Pancreas (tissue), 10 donors: ENCODE results near the gene GRK4. TPM values are rescaled to one million over a fixed set of nuclear protein-coding genes. Genes with fewer than 3 reads are reported as not detected.
A peak's percentile ranks its signal among the peaks of the same experiment; 100 is the strongest.
"Not testable (repeated sequence)": the region's sequence is repeated elsewhere in the genome, so short reads cannot be mapped to it uniquely, and the experiment has no call there.

Experiments used
- ATAC-seq, 4 donors: fragments of 200-7000 bp; cut with Tn5 transposase; one replicate each; pipeline versions ENCODE4 v1.8.0 to v1.9.1; 2020; ENCODE audit warnings: mild to moderate bottlenecking in 4 of 4, moderate library complexity in 4 of 4
- DNase-seq, 6 donors: peaks; one replicate each; pipeline ENCODE4 v3.0.0-alpha.2; 2020
- FAIRE-seq: peaks from 2 replicates; lab custom pipeline; 2012; peaks lifted over from hg19 to GRCh38; lab: Jason Lieb, UNC
- H3K27ac ChIP-seq, 4 donors: fragments of 200-600 bp; sonication (generic); 1 replicate in 3 of 4; 2 replicates in 1 of 4; pipeline versions ENCODE4 v1.5.0 to v1.8.0; 2020
- H3K27me3 ChIP-seq, 4 donors: fragments of 200-600 bp; one replicate each; pipeline ENCODE4 v1.8.0; 2021
- H3K36me3 ChIP-seq, 3 donors: fragments of 200-600 bp; sonication (generic) in 1 of 3; one replicate each; pipeline versions ENCODE4 v1.5.0 to v1.8.0; 2020 to 2021
- H3K4me1 ChIP-seq, 3 donors: fragments of 200-600 bp; one replicate each; pipeline ENCODE4 v1.8.0; 2021
- H3K4me3 ChIP-seq, 4 donors: fragments of 200-600 bp; sonication (generic) in 2 of 4; one replicate each; pipeline versions ENCODE4 v1.5.0 to v1.8.0; 2020 to 2021
- H3K9me3 ChIP-seq, 4 donors: fragments of 200-600 bp; one replicate each; pipeline ENCODE4 v1.8.0; 2021
- CTCF ChIP-seq, 4 donors: fragments of 200-600 bp; sonication (generic) in 3 of 4; IDR thresholded peaks; one replicate each; pipeline versions ENCODE4 v1.5.0 to v1.8.0; 2021; ENCODE audit warnings: antibody characterized with exemption in 4 of 4
- WGBS, 2 donors: extraction: QIAGEN DNeasy Blood & Tissue Kit; methylation state at CpG; one replicate each; pipeline ENCODE4 v1.1.7; 2013; 5-methylcytosine and 5-hydroxymethylcytosine counted together
- intact Hi-C, 3 donors: fragments of 100-400 bp; cut with DNase I; formaldehyde crosslinking; loops; one replicate each; pipeline versions ENCODE4 v1.11.1 to v1.14.2; 2022
- polyA plus RNA-seq, 2 donors: library from polyadenylated mRNA; stranded (reverse); fragments of 200-250 nt; gene quantifications; one replicate each; pipeline ENCODE4 v1.2.3, GENCODE V29; 2013
- total RNA-seq, 6 donors: library from RNA; stranded (reverse); fragmentation: NEBNext Ultra II Directional in 4 of 6; extraction: Animal tissue kit (Norgen Biotek cat#: 25700) in 4 of 6; gene quantifications; one replicate each; pipeline versions ENCODE4 v1.2.1 to v1.2.4, GENCODE V29; 2021 to 2023
- donor health status: healthy with polysubstance abuse.
- donor health status: DM: no; HTN: no; CAD: no; lungs with moderate emphysema.
- donor health status: DM: no; HTN: no; CAD: no.
- donor health status: control.
- donor health status: control.
- donor health status: Bipolar disorder and iron deficiency.
- donor health status: DM: yes; HTN: yes; CAD: no.
- donor health status: DM: no; HTN: no; CAD: no.
- donor health status: DM: no; HTN: no; CAD: no.
- donor health status: DM: yes; HTN: yes; CAD: no.

The GRK4 gene
- total and polyA plus RNA-seq, 8 donors = 4.6 to 9.7 (median 5.7) TPM

- DNase-seq (no peak), FAIRE-seq (no peak), ATAC-seq (peak in 2 of 4 donors; percentile 45)
- intact Hi-C loops = loop anchor here in 1 of 3 donors (10.0 kb wide), 1 partner anchor 57 kb away; no protein-coding TSS in a partner anchor
- H3K27ac ChIP-seq = no peak overlapping the region
- WGBS, 2 donors = 86 to 87% methylated on average over 14 of the region's 14 CpGs
- H3K27me3 ChIP-seq = no peaks in the 10 kb centered on the region
- H3K36me3 ChIP-seq = no peaks in the 10 kb centered on the region
- H3K4me3 ChIP-seq = no peak overlapping the region
- no peaks in the 10 kb centered on the region for H3K9me3 ChIP-seq
- no peaks in the 10 kb centered on the region for H3K4me1 ChIP-seq
- TF ChIP-seq CTCF (IDR thresholded peaks at IDR 0.05) = no peak
Observed at GRCh38 chr4:2977211-2978088, 14.1 kb downstream of the GRK4 start.

- intact Hi-C loops = no loop called here
- Histone ChIP-seq H3K9me3 (no peaks in the 10 kb centered on the region), H3K4me1 (no peaks in the 10 kb centered on the region), H3K27me3 (no peaks in the 10 kb centered on the region), H3K36me3 (no peaks in the 10 kb centered on the region), H3K4me3 (no peak overlapping the region), H3K27ac (no peak overlapping the region)
- ATAC-seq = no peak
- TF ChIP-seq CTCF (IDR thresholded peaks at IDR 0.05) = no peak
- 92 to 93% methylated on average over 4 of the region's 4 CpGs for WGBS, 2 donors
- FAIRE-seq = no peak
- no peak for DNase-seq
Observed at GRCh38 chr4:2981256-2981819, 18.0 kb downstream of the GRK4 start.

GRCh38 chr4:2982012-2982411 is 18.6 kb downstream of the GRK4 start:
- intact Hi-C loops = no loop called here
- Histone ChIP-seq H3K9me3 (no peaks in the 10 kb centered on the region), H3K4me1 (no peaks in the 10 kb centered on the region), H3K4me3 (no peak overlapping the region), H3K27me3 (no peaks in the 10 kb centered on the region), H3K36me3 (no peaks in the 10 kb centered on the region), H3K27ac (no peak overlapping the region)
- no peak for ATAC-seq
- 94 to 96% methylated on average over 4 of the region's 4 CpGs for WGBS, 2 donors
- DNase-seq = no peak
- no peak for FAIRE-seq
- TF ChIP-seq CTCF (IDR thresholded peaks at IDR 0.05) = no peak

- ATAC-seq, H3K27ac ChIP-seq, H3K36me3 ChIP-seq, H3K4me3 ChIP-seq, H3K27me3 ChIP-seq, DNase-seq, FAIRE-seq, H3K4me1 ChIP-seq, H3K9me3 ChIP-seq, intact Hi-C loops: not testable (repeated sequence)
- 89 to 93% methylated on average over 7 of the region's 7 CpGs for WGBS, 2 donors
Observed at GRCh38 chr4:2983715-2984114, 20.3 kb downstream of the GRK4 start.

- ATAC-seq = no peak
- H3K27ac ChIP-seq = no peak overlapping the region
- DNase-seq = no peak
- TF ChIP-seq CTCF (IDR thresholded peaks at IDR 0.05) = no peak
- H3K4me3 ChIP-seq = no peak overlapping the region
- no peaks in the 10 kb centered on the region for H3K9me3 ChIP-seq
- H3K27me3 ChIP-seq = no peaks in the 10 kb centered on the region
- intact Hi-C loops = no loop called here
- no peaks in the 10 kb centered on the region for H3K4me1 ChIP-seq
- FAIRE-seq = no peak
- no peaks in the 10 kb centered on the region for H3K36me3 ChIP-seq
- 85 to 95% methylated on average over 4 of the region's 4 CpGs for WGBS, 2 donors
Observed at GRCh38 chr4:2991243-2991642, 27.9 kb downstream of the GRK4 start.
